Endometrial microvascular endothelial cells (primary cell): ENCODE data around the gene CCND3. TPM values are rescaled to one million over a fixed set of nuclear protein-coding genes. Genes with fewer than 3 reads are reported as not detected.

Experiments used
- in situ Hi-C: cut with HindIII; loops from 2 replicates; pipeline ENCODE4 v1.10.0; 2017; ENCODE audit warnings: low sequenced_read_pairs, low pct_unique_long_range_greater_than_20kb; ENCODE audit errors: inconsistent ontology term
- total RNA-seq: library from RNA; depleted of rRNA; stranded (reverse); fragments of >200 nt; gene quantifications from one replicate; pipeline ENCODE4 v1.2.3, GENCODE V29; 2015; ENCODE audit errors: inconsistent ontology term

CCND3 gene
- total RNA-seq, 1 donor from 2014 or later: 153 TPM

DNA sequence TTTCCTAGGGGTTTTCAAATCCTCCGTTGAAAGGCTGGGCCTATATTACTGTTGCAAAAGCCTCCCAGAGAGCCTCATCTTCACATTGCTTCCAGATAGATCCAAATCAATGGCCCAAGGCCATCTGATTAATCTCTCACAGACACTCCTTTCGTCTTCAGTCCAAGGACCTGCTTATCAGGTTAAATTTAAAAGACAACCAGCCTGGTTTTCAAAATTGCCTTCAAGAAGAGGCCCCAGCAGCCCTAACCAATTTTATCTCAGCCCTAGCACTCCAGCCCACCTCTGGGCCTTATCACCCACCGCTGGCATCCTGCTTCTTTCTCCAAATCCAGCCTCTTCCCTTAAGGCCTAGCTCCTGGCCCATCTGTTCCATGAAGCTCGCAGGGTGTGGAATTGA is 15.5 kb upstream of the CCND3 start:
- in situ Hi-C loops: no loop called here

DNA sequence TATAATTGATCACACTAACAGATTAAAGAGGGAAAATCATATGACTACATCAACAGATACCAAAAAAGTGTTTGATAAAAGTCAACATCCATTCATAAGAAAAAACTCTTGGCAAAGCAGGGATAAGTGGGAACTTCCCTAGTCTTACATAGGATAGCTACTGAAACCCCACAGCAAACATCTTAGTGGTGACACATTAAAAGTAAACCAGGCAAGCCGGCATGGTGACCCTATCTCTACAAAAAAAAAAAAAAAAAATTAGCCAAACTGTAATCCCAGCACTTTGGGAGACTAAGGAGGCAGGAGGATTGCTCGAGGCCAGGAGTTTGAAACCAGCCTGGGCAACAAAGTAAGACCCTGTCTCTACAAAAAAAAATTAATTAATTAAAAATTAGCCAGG is 13.8 kb upstream of the CCND3 start:
- in situ Hi-C loops: no loop called here

DNA sequence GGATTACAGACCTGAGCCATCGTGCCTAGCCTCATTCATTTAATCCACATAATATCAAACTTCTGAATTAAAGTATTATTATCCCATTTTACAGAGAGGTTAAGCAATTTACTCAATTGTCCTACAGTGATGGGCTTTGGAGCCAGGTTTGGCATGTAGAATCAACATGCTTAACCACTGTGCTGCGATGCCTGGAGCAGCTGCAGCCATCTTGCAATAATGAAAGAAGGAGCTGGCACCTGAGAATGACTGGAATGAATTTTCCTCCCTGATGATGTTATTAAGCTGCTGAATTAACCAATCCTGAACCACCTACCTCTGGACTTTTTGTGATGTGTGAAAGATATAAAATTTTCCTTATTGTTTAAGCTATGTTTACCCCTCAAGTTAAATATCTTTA is 13.1 kb upstream of the CCND3 start:
- in situ Hi-C loops: no loop called here

DNA sequence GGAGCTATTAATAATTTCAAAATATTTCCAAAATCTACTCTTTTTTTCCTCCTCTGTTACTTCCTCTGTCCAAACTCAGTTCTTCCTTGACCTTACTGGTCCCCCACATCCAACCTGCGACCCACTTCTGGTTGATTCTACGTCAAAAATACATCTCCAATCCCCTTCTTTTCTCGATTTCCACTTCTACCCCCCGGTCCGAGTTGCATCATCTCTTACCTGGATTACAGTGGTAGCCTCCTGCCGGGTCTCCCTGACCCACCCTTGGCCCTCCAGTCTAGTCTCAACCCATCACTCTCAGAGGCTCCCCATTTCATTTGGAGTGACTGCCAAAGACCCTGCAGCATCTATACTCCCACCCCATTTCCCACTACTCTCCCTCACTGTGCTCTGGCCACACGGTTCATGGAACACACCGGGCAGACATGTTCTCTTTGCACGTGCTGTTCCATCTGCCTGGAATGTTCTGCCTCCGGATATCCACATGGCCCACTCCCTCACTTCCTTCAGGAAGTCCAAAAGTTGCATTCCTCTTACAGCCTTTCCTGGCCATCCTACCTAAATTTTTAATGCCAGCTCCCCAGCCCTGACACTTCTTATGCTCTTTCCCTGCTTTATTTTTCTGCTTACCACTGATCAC is 6.1 kb upstream of the CCND3 start:
- in situ Hi-C loops: loop anchor here (25.0 kb wide), 1 partner anchor 90 kb away; no protein-coding TSS in a partner anchor

DNA sequence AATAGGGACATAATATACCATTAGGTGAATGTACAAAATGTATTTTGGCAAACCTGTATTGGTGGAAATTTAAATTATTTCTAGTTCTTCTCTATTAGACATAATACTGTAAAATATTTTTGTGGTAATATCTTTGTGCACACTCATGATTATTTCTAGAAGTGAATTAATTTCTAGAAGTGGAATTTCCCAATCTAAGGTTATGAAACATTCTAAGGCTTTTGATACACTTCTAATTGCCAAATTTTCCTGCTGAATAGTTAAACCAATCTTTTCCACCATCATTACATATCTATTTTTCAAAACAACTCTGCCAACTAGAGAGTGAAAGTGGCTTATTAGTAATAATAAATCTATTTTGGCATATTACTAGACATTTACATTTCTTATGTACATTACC is 1.8 kb upstream of the CCND3 start:
- in situ Hi-C loops: loop anchor here (25.0 kb wide), 1 partner anchor 94 kb away; no protein-coding TSS in a partner anchor

DNA sequence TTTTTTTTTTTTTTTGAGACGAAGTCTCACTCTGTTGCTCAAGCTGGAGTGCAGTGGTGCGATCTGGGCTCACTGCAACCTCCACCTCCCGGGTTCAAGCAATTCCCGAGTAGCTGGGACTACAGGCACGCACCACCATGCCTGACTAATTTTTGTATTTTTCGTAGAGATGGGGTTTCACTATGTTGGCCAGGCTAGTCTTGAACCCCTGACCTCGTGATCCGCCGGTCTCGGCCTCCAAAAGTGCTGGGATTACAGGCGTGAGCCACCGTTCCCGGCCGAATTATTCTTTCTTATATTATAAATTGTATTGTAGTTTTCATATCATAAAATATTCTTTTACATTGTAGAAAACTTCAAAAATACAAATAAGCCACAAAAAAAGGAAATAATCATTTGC is 1.3 kb upstream of the CCND3 start:
- in situ Hi-C loops: loop anchor here (25.0 kb wide), 1 partner anchor 94 kb away; no protein-coding TSS in a partner anchor

DNA sequence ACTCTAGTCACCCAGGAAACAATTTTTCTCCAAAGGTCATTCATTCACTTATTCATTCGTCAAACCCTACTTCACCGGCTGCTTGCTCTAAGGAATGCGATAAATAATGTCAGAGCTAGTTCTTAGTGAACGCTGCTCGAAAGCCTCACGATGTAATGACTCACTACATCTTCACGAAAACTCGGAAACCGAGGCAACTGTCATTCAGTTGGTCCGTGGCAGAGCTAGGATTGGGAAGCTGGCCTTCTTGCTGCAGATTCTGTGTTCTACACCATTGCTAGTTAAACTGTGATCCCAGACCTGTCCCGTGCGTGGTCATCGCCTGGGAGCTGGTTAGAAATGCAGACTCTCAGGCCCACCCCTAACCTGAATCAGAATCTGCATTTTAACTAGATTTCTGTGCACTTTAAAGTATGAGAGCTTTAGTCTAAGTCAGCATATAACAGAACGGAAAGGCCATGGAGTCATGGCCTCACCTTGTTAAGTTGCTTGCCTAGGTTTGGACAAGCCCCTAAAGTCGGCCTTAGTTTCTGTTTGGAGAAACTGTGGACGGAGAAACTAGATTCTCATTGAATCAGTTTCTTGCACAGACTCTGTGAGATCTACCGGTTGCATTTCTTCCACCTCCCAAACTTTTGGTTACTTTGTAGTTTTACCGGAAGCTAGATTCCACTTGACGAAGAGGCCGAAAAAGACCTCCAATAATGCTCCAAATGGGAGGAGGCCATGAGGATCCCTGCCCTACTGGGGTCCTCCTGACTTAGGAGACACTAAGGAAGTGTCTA is 651 bp upstream of the CCND3 start:
- in situ Hi-C loops: loop anchor here (25.0 kb wide), 1 partner anchor 95 kb away; no protein-coding TSS in a partner anchor

DNA sequence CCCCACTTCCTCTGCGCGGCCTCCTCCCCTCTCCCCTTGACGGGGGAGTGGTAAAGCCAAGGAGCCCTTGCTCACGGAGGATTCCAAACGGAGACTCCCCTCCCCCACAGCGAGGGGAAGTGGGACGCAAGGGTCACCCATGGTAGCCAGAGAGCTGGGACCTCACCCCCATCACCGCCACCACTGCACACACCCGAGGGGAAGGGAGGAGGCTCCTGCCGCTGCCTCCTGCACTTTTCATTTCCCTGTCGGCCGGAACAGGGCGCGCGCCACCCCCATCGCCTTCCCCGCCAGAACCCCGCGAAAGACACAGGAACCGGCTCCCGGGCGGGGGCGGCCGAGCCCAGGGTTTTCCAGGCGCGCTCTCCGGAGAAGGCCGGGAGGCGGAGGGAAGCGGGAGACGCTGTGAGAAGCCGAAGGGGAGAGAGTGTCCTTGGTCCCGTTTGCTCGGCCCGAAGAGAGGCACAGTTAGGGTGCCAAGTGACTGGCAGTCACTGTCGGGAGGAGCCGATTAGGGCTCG is 789 bp downstream of the CCND3 start:
- in situ Hi-C loops: loop anchor here (25.0 kb wide), 1 partner anchor 96 kb away; no protein-coding TSS in a partner anchor

DNA sequence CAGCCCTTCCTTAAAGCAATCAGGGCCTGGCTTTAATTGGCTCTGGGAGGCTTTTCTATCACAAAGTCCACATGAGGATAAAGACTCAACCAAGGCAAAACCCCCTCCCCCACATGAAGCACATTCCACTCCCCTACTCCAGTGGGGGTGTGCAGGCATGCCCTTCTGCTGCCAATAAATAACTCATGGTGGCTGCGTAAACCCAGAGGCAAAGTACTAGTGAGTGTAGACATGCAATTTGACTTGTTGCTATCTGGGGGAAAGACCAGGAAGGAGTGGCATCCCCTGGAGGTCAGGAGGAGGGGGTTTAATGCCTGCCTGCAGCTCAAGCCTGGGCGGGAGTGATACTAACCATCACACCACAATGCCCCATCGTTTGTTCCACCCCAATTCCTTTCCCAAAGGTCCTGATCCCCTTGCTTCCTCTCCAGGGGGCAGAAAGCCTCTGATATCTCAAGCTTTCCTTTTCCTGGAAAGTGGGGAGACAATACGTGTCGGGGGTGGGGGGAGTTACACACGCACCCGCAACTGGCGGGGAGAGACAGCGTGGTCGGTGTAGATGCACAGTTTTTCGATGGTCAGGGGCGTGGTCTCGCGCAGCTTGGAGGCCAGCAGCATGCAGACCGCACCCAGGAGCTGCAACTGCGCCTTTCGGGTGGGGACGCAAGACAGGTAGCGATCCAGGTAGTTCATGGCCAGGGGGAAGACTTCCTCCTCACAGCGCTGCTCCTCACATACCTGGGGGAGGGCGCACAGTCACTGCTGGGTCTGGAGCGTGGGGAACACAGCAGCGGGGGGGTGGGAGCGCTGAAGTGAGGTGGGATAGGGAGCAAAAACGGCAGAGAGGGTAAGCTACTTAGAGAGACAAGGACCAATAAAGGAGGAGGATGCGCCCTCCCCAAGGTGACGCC is 1.5 kb downstream of the CCND3 start:
- in situ Hi-C loops: loop anchor here (25.0 kb wide), 1 partner anchor 97 kb away; no protein-coding TSS in a partner anchor

DNA sequence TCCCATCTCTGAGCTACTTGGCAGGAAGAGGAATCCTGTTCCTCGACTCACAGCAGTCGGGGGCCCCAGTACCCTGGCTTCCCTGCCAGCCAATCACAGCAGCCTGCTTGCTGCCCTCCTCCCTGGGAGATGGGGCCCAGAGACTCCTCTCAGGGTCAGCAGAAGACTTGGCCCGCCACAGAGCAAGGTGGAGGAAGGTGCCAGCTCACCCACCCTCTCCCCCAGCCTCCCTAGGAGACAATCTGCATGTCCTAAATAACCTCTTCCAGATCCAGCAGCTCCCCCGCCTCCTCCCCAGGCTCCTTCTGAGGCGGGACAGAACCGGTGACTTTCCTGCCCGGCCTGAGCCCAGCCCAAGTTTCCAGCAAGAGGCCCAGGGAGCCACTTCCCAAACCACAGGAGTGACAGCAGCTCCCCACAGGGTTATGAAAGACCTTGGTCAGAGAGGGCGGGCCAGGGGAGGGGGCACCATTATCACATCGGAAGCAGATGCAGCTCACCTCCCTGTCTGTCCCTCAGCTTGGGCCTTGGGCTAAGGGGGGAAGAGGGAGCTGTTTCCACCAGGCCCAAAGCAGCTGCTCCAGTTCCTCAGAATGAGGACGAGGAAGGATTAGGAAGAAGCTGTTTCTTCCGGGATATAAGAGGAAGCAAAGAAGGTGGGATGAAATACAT is 2.3 kb downstream of the CCND3 start:
- in situ Hi-C loops: loop anchor here (25.0 kb wide), 1 partner anchor 98 kb away; no protein-coding TSS in a partner anchor

DNA sequence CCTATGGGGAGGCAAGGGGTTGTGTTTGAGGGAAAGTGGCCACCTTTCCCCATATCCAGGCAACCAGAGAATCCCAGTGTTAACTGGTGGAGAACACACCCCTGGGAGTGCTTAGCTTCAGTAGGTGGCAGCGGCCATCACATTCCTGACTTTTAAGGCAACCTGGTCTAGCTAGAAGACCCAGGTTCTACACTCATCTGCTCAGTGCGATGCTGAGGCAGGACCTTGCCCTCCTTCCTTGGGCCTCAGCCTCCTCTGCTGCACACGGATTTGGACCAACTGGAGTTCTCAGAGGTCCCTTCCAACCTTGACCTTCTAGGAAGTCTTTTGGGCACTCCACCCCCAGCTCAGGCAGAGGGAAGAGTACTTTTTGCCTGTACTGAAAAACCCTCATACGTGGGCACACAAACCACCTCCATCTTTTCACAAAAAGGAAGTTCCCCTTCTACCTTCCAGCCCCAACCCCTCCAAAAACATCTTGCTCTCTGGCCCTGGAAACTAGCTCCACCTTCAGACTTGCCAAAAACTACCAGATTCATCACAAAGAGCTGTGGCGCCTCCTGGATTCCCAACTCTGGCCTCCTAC is 2.9 kb downstream of the CCND3 start:
- in situ Hi-C loops: loop anchor here (25.0 kb wide), 1 partner anchor 99 kb away; no protein-coding TSS in a partner anchor

DNA sequence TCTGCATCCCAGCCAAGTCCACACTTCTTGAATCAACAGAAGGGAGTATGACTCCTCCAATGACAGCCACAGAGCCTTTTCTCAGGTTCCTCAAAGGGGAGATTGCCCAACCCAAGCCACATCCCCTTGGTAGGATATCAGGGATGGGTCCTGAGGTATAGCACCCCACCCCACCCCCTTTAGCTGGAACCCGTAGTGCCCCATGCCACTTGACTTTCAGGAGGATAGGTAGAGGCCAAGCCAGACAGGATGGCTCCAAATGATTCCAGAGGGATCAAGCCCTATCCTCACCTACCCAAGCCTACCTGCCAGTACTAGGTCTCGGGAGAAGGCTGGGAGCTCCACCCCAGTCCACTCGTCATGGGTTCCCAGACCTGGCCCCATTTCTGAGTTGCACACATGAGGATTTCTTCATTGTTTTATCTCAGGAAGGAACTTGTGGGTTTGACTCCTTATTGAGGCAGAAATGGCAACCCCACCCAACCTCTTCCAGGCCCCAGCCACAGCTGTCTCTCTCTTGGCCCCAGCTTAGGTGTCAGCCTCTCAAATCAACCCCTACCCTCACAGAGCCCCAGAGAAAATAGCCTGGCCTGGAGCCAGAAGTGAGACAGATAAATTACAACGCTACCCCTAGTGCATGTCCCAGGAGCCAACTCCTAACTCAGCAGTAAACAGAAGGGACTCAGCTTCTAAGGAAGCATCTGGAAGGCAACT is 3.6 kb downstream of the CCND3 start:
- in situ Hi-C loops: loop anchor here (25.0 kb wide), 1 partner anchor 99 kb away; no protein-coding TSS in a partner anchor

DNA sequence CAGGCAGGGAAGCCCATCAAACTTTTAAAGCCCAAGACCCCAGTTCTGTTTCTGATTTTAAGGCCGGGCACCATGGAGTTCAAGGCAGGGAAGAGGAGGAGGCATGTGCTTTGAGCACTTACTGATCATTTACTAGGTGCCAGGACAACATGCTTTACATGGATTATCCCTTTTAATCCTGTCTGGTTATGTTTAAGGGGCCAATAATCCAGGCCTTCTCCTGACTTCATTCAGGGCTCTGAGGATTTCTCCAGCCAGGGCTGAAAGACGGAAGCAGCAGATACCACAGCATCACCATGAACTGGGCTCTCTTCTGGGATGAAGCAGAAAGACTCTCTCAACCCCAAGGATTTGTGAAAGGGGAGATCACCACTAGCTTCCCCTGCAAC is 4.1 kb downstream of the CCND3 start:
- in situ Hi-C loops: loop anchor here (25.0 kb wide), 1 partner anchor 100 kb away; no protein-coding TSS in a partner anchor

DNA sequence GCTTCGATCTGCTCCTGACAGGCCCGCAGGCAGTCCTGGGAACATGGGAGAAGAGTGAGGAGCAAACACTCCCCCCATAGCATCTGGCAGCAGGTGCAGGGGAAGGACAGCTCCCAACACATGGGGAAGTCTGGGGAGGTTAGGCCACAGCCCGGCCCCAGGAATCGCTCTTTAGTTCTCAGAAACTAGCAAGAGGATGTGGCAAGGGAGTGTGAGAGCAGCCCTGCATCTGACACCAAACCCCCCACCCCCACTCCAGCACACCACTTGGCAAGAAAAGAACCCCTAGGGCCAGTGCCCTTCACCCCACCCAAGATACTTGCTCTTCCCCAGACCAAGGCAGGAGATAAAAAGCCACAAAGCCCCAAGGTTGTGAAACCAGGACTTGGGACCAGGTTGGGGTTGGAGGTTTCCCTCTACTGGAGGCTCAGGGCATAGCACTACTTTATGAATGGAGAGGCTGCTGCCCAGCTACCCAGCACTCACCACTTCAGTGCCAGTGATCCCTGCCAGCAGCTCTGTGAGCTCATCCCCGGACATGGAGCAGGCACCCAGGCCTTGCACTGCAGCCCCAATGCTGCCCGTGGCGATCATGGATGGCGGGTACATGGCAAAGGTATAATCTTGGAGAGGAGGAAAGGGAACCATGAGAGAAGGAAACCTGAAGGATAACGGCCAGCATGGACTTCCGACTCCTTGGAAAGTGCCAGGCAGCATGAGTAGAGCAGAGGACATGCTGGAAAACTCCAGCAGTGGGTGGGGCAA is 5.4 kb downstream of the CCND3 start:
- in situ Hi-C loops: loop anchor here (25.0 kb wide), 1 partner anchor 101 kb away; no protein-coding TSS in a partner anchor

DNA sequence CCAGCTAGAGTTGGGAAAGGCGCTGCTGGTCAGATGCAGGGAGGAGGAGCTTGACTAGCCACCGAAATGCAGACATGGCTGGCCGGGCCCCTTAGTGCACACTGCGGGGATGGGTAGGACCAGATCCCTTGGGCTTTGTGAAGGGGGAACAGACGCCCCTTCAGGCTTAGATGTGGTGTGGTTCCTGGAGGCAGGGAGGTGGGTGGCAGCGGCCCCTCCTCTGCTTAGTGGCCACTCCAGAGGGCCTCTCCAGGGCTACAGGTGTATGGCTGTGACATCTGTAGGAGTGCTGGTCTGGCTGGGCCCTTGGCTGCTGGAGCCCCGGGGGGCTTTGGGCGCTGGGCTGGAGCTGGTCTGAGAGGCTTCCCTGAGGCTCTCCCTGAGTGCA is 5.9 kb downstream of the CCND3 start:
- in situ Hi-C loops: loop anchor here (25.0 kb wide), 1 partner anchor 102 kb away; no protein-coding TSS in a partner anchor

DNA sequence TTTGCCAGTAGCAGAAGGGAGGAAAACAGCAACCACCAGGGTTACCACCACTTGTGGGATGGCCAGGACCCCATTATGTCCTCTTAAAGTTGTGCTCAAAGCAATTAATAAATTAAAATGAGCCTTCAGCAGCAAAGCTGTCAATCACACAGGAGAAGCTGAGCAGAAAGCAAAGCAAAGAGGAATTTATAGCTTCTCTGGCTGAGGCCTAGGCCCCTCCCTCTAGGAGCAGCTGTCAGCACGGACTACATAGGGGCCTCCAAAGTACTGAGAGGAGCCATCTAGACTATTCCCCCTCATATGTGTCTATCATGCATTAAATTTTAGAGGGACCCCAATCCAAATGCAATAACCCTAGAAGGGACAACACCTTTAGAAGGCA is 6.4 kb downstream of the CCND3 start:
- in situ Hi-C loops: loop anchor here (25.0 kb wide), 1 partner anchor 102 kb away; no protein-coding TSS in a partner anchor
